Activated CD8-positive, alpha-beta memory T cell treated with anti-CD3 and anti-CD28 coated beads, Interleukin-2, amount 50 U/mL, for 1 hour (primary cell): Measurements from ENCODE around the gene MEIS2.

ENCODE experiments used
- DNase-seq: peaks from one replicate; pipeline ENCODE4 v3.0.0-alpha.2; 2020; ENCODE audit errors: extremely low read depth

MEIS2 gene

GRCh38 chr15:37077623-37078351, 22.6 kb downstream of the MEIS2 start:
- no peak for DNase-seq

GRCh38 chr15:37076543-37076942, 23.8 kb downstream of the MEIS2 start:
- no peak for DNase-seq

DNA sequence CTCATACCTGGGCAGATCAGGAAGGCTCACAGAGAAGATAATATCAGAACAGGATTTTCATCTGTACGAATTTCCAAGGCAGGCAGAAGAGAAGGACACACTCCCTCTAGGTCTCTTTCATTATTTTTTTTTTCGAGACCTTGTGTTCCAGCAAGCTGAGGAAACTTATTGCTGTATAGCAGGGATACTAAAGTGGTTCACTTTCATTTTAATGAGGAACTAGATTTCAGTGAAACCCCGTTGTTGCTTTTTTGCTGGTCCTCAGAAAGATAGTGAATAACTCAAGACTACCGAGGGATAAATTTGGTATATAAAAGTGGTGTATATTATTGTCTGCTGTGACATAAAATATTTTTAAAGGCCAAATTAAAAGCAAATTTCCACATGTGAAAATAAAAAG, 24.6 kb downstream of the MEIS2 start:
- no peak for DNase-seq

- no peak for DNase-seq
These were observed 28.2 kb downstream of the MEIS2 start for GRCh38 chr15:37072181-37072580.

DNA sequence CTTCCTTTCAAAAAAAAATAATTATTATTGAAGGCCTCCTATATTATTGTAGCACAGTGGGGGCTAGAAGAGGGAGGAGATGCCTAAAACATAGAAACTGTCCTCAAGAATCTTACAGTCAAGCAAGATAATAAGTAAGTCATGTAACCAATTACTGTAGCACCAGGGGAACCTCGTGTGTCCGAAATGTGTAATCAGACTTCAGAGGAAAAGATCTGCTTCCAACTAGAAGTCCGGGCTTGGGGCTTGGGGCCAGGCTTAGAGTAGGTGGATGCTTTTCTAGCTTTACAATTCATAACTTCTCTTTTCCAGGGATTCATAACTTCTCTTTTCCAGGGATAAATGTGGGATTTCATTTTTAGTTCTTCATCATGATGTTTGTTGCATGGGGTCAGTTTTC, 29.2 kb downstream of the MEIS2 start:
- DNase-seq, result no peak

DNA sequence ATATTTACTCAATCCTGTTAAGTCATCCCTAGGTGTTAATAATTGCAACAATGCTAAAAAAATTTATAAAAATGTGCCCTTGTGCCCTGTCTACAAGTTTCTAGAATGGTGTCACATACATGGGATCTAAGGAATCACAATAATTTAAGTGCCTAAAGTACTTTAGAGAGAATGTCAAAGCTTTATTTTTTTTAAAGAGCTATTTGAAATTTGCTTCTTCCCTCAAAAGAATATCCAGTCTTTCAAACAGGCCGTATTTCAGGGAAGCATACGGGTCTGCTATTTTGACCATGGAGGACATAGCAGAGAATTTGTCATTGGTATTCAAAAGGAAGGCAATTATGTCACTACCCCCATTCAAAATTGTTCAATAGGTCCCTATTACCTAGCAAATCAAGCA, 29.7 kb downstream of the MEIS2 start:
- no peak for DNase-seq

DNA sequence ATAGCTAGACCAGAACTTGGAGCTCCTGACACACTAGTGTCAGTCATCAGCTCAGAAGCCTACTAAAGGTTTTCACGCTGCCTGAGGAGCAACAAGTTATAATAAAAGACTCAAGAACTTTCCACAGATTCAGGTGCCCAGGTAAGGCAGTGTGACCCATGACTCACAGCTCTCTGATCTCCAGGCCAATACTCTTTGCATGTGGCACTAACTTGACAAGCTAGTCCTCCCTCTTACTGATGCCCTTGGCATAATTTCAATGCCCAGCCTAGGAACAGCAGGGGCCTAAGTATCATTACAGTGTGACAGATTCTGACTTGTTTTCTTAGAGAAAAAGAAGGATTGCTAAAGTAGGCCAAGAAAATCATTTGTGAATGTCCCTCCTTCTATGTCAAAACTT, 38.4 kb downstream of the MEIS2 start:
- no peak for DNase-seq

DNA sequence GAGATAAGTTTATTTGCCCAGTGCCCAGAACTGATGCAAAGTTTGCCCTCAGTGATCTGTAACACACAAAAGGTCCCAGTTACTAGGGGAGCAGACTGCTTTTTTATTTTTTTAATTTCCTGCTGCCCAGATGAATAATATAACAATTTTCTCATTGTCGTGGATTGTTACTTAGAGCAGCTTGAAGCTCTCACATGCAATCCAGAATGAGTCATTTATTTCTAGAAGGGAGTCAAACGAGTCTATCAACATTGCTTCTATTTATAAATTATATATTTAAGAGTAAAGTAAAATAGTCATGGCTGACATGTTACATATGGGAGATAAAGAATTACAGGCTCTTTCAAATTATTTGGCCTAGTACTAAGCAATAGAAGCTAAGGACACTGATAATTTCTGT, 41.3 kb downstream of the MEIS2 start:
- DNase-seq, result no peak

GRCh38 chr15:37058316-37058985, 41.9 kb downstream of the MEIS2 start:
- no peak for DNase-seq

DNA sequence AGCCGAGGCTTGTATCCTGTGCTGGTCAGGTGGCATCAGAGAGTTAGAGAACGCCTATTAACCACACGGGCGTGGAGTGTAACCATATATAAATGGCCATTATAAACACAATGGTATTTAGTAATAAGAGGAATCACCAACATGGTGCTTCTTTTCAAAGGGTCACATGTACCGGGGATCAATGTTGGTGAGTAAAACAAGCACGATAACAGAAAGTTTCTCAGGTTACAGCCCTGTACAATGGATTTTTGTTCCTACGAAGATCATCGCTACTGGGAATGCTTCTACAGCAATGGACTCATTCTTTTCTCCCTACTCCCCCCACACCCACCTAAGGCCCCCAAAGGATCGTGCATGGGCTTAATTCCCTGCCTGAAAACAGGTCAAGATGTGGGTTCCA, 42.5 kb downstream of the MEIS2 start:
- no peak for DNase-seq

GRCh38 chr15:37057256-37057655, 43.1 kb downstream of the MEIS2 start:
- no peak for DNase-seq

DNA sequence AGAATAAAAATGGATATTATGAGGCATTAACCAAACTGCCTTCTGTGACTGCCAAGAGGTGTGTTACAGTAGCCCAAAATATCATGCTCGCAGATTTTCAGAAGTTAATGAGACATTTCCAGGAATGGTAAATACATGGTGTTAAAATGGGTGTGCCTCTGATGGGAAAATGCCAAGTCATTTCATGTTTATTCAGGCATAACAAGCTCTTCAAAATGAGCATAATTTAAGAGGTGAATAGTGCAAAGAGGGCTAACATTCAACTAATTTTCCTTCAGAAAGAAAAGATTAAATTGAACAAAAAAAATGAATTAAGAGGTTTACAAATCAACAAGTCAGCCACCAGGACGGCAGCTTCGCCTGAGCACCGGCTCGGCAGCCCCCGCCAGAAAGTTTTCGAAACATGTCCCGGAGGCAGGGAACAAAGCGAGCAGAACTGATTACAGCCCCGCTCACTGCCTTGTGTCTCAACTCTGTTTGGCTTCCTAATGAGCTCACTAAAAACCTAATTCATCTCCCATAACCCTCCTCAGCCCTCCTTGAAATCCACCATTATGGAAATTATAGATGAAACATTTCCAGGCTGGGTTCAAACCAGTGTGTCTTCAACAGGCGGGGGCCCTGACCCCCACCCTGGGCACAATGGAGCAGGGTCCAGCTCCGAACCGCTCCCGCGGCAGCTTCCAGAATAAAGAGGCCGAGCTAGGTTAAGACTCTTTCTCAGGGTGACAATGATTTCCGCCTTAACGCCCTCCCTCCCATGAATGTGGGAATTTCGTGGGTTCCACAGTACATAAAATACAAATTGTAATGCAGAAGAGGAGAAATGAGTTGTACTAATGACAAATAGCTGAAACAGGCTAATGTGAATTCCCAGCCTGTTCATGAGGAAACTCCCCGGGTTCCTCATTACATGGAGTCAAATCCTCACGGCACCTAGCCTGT, 43.9 kb downstream of the MEIS2 start:
- DNase-seq, result no peak

DNA sequence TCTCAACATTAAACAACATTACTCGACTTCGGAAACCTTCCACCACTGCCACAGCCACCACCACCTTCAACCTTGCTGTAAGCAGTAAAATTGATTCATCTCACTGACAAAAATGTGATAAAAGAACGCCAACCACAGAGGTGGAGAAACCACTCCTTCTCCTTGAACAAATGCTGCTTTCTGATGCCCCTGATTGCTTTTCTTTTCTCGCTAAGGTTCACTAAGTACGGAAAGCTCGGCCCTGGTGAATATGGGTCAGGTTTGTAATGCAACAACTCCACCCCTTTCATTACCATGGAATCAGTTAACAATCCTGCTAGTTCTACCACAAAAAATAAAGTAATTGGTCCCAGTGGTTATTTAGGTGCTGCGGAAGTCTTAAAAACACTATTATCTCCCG, 44.9 kb downstream of the MEIS2 start:
- no peak for DNase-seq

DNA sequence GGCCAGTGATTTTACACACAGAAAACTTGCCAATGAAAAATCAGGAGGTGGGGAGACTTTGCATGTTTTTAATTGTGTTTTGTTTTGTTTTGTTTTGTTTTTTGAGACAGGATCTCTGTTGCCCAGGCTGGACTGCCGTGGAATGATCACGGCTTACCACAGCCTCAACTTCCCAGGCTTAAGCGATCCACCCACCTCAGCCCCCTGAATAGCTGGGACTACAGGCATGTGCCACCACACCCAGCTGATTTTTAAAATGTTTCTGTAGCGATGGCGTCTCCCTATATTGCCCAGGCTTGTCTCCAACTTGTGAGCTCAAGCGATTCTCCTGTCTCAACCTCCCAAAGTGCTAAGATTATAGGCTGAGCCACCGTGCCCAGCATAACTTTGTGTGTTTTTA, 46.0 kb downstream of the MEIS2 start:
- no peak for DNase-seq

GRCh38 chr15:37053166-37053565, 47.2 kb downstream of the MEIS2 start:
- DNase-seq, result no peak

GRCh38 chr15:37050345-37050744, 50.0 kb downstream of the MEIS2 start:
- DNase-seq, result no peak

- no peak for DNase-seq
These were observed 53.3 kb downstream of the MEIS2 start for GRCh38 chr15:37046876-37047614.

DNA sequence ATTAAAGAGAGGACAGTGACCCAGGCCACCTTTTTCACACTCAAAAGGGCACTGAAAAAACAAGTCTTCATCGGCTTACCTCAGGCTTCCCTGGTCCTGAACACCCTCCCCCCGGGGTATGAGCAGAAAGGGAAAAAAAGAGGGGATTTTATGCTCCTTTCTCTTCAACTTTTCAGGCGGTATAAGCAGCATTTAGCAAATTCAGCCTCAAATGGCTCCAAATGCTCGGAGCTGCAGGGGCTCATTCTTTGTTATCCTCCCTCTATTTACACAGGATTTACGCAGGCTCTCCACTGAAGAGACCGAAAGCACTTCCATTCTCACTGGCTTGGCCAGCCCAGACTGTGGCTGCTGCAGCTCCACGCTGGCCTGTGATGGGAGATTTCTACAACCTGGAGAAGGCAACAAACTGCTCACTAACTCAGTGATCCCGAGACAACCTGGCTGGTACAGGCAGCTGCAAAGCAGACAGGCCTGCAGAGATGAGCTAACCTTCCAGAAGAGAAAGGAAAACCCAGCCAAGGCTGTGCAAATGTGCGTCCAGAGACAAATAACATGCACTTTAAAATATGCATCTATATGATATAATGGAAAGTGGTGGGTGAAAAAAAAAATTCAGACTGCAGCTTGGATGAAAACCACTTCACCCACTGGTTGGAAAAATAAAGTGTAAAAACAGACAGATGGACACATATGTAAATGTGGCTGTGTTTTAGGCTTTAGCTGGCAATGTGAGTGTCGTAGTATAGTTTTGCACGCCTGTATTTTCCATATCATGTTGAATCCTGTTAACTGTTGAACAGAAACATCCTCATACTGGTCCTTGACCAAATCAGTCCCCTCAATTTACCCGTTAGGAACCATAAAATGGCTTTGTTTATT, 54.2 kb downstream of the MEIS2 start:
- DNase-seq, result no peak

DNA sequence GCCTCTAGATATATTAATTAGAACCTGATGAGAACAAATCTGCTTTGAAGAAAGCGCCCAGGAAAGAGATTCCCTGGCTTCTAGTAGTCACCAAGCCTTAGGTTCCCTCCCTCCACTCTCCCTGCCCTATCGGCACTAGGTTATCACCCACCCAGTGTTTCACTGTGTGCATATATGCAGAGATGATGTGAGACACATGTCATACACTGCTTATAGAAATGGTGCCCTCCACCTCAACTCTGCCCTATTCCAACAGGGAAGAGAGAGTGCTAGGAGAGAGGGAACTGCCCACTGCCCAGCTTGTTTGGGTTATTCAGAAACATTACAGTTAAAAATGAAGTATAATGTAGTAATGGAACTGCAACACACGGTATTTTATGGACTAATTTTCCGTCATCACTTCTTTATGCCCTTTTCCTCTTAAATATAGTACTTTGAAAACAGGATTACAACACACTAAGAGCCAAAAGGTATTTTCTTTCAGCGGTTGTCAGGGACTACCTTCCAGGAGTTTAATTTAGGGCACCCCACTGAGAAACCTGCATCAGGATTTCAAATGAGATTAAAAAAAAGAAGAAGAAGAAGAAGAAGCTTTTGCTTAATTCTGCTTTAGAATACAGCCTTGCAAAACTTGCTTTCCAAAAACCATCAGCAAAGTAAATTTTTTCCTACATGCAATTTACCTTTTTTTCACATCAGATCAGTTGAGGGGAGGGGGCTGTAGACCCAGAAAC, 55.3 kb downstream of the MEIS2 start:
- DNase-seq, result no peak

DNA sequence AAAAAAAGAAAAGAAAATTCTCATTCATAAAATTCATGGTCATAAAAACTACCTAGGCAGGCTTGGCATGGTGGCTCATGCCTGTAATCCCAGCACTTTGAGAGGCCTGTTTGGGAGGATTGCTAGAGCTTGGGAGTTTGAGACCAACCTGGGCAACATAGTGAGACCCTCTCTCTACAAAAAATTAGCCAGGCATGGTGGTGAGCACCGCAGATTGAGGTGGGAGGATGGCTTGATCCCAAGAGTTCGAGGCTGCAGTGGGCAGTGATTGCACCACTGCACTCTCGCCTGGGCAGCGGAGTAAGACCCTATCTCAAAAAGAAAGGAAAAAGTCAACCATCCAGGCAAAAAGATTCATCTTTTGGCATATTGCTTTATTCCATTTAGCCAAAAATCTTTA, 58.5 kb downstream of the MEIS2 start:
- DNase-seq, result no peak
